Gastrocnemius medialis (tissue), 4 donors: Measurements from ENCODE around the gene TSNAX. TPM values are rescaled to one million over a fixed set of nuclear protein-coding genes. Genes with fewer than 3 reads are reported as not detected.

Experiments used
- ATAC-seq, 2 donors: fragments of 150-250 bp; one replicate each; pipeline ENCODE4 v1.9.1; 2016
- DNase-seq, 2 donors: peaks; one replicate each; pipeline ENCODE4 v3.0.0-alpha.2; 2019
- H3K27ac ChIP-seq, 4 donors: fragments of 200-600 bp; sonication (generic); 1 replicate in 1 of 4; 2 replicates in 3 of 4; pipeline ENCODE4 v1.5.1; 2016 to 2018; ENCODE audit warnings: mild to moderate bottlenecking in 2 of 4, moderate library complexity in 1 of 4
- H3K27me3 ChIP-seq, 3 donors: fragments of 200-600 bp; sonication (generic) in 2 of 3; 1 replicate in 1 of 3; 2 replicates in 2 of 3; pipeline versions ENCODE4 v1.5.1 to v1.6.0; 2016 to 2019; ENCODE audit warnings: mild to moderate bottlenecking in 1 of 3, moderate library complexity in 1 of 3
- H3K36me3 ChIP-seq, 2 donors: fragments of 200-600 bp; sonication (generic) in 1 of 2; one replicate each; pipeline ENCODE4 v1.5.1; 2017 to 2018
- H3K4me1 ChIP-seq, 2 donors: fragments of 200-600 bp; sonication (generic) in 1 of 2; one replicate each; pipeline ENCODE4 v1.5.1; 2016 to 2017; ENCODE audit warnings: mild to moderate bottlenecking in 2 of 2
- H3K4me3 ChIP-seq, 4 donors: fragments of 200-600 bp; sonication (generic) in 3 of 4; 1 replicate in 1 of 4; 2 replicates in 3 of 4; pipeline ENCODE4 v1.5.1; 2016 to 2019; ENCODE audit warnings: mild to moderate bottlenecking in 2 of 4
- H3K9me3 ChIP-seq, 3 donors: fragments of 200-600 bp; sonication (generic) in 2 of 3; 1 replicate in 1 of 3; 2 replicates in 2 of 3; pipeline ENCODE4 v1.5.1; 2016 to 2019
- CTCF ChIP-seq, 5 experiments: fragments of 450-650 bp in 3 of 5; fragments of 200-600 bp in 2 of 5; sonication (generic) in 2 of 5; IDR thresholded peaks in 4 of 5; conservative IDR thresholded peaks in 1 of 5; 1 replicate in 4 of 5; 2 replicates in 1 of 5; pipeline ENCODE4 v1.5.1; 2016 to 2019; ENCODE audit warnings: antibody characterized with exemption in 5 of 5, mild to moderate bottlenecking in 3 of 5, moderate library complexity in 3 of 5
- POLR2A ChIP-seq, 2 donors: fragments of 450-650 bp; IDR thresholded peaks; one replicate each; pipeline ENCODE4 v1.6.1; 2017; ENCODE audit warnings: antibody characterized with exemption in 2 of 2, mild to moderate bottlenecking in 2 of 2, moderate library complexity in 2 of 2
- in situ Hi-C, 4 donors: fragments of 200-750 bp; cut with MboI; loops; one replicate each; pipeline versions ENCODE4 v1.15.0 to v1.8.0; 2017; ENCODE audit warnings: low sequenced_read_pairs in 4 of 4
- intact Hi-C: fragments of 100-400 bp; cut with DNase I; formaldehyde crosslinking; loops from one replicate; pipeline ENCODE4 v1.15.1; 2023; ENCODE audit warnings: low total_unique reads
- total RNA-seq, 4 donors: library from RNA; depleted of rRNA; stranded (reverse); fragments of >200 nt; gene quantifications; one replicate each; pipeline versions ENCODE4 v1.1.0 to v1.2.3, GENCODE V29; 2016

The TSNAX gene
- total RNA-seq, 4 donors from 2014 or later = 47.8 to 84.2 (median 77.8) TPM

GRCh38 chr1:231515748-231516147, 12.7 kb upstream of the TSNAX start:
- intact Hi-C loops (no loop called here), in situ Hi-C loops (no loop called here)
- DNase-seq (no peak), ATAC-seq (peak in 1 of 2 donors; percentile 30)
- Histone ChIP-seq H3K9me3 (no peaks in the 10 kb centered on the region), H3K27ac (peak overlapping the region in 1 of 4 donors; percentile 6), H3K4me1 (peaks cover 0 to 3% of the 10 kb centered on the region in 2 donors), H3K27me3 (no peaks in the 10 kb centered on the region), H3K4me3 (no peak overlapping the region), H3K36me3 (no peaks in the 10 kb centered on the region)
- TF ChIP-seq POLR2A (IDR thresholded peaks at IDR 0.05) (no peak), CTCF (IDR thresholded peaks at IDR 0.05 in 4 of 5, conservative IDR thresholded peaks at IDR 0.05 in 1 of 5) (no peak)

- no peak for DNase-seq
- in situ Hi-C loops (no loop called here), intact Hi-C loops (no loop called here)
- no peak overlapping the region for H3K27ac ChIP-seq
- peaks cover 0 to 3% of the 10 kb centered on the region in 2 donors for H3K4me1 ChIP-seq
- H3K36me3 ChIP-seq = no peaks in the 10 kb centered on the region
- no peaks in the 10 kb centered on the region for H3K27me3 ChIP-seq
- no peaks in the 10 kb centered on the region for H3K9me3 ChIP-seq
- no peak for TF ChIP-seq CTCF (IDR thresholded peaks at IDR 0.05 in 4 of 5, conservative IDR thresholded peaks at IDR 0.05 in 1 of 5)
- no peak for TF ChIP-seq POLR2A (IDR thresholded peaks at IDR 0.05)
- no peak overlapping the region for H3K4me3 ChIP-seq
- no peak for ATAC-seq
These were observed 11.4 kb upstream of the TSNAX start for GRCh38 chr1:231517076-231517475.

GRCh38 chr1:231518485-231519034, 9.9 kb upstream of the TSNAX start:
- H3K9me3 ChIP-seq = no peaks in the 10 kb centered on the region
- in situ Hi-C loops = no loop called here

GRCh38 chr1:231519166-231519565, 9.3 kb upstream of the TSNAX start:
- no peak for DNase-seq
- no peaks in the 10 kb centered on the region for H3K36me3 ChIP-seq
- no peak overlapping the region for H3K27ac ChIP-seq
- TF ChIP-seq CTCF (IDR thresholded peaks at IDR 0.05 in 4 of 5, conservative IDR thresholded peaks at IDR 0.05 in 1 of 5) (no peak), POLR2A (IDR thresholded peaks at IDR 0.05) (no peak)
- intact Hi-C loops = no loop called here
- ATAC-seq = no peak
- H3K4me3 ChIP-seq = no peak overlapping the region
- no peaks in the 10 kb centered on the region for H3K27me3 ChIP-seq
- no peaks in the 10 kb centered on the region for H3K9me3 ChIP-seq
- H3K4me1 ChIP-seq = no peaks in the 10 kb centered on the region
- in situ Hi-C loops = no loop called here

More at GRCh38 chr1:231518485-231519034, 9.9 kb upstream of the TSNAX start:
- H3K27ac ChIP-seq = no peak overlapping the region
- TF ChIP-seq POLR2A (IDR thresholded peaks at IDR 0.05) (no peak), CTCF (IDR thresholded peaks at IDR 0.05 in 4 of 5, conservative IDR thresholded peaks at IDR 0.05 in 1 of 5) (no peak)
- no peak overlapping the region for H3K4me3 ChIP-seq
- H3K4me1 ChIP-seq = no peaks in the 10 kb centered on the region
- ATAC-seq (peak in 1 of 2 donors; percentile 51), DNase-seq (no peak)
- H3K27me3 ChIP-seq = no peaks in the 10 kb centered on the region
- H3K36me3 ChIP-seq = no peaks in the 10 kb centered on the region
- intact Hi-C loops = no loop called here

GRCh38 chr1:231522038-231522437, 6.4 kb upstream of the TSNAX start:
- ATAC-seq (no peak), DNase-seq (no peak)
- no peaks in the 10 kb centered on the region for H3K9me3 ChIP-seq
- intact Hi-C loops = no loop called here
- H3K4me1 ChIP-seq = peaks cover 0 to under 1% of the 10 kb centered on the region in 2 donors
- no peaks in the 10 kb centered on the region for H3K27me3 ChIP-seq
- H3K36me3 ChIP-seq = no peaks in the 10 kb centered on the region
- TF ChIP-seq CTCF (IDR thresholded peaks at IDR 0.05 in 4 of 5, conservative IDR thresholded peaks at IDR 0.05 in 1 of 5) (no peak), POLR2A (IDR thresholded peaks at IDR 0.05) (no peak)
- in situ Hi-C loops = loop anchor here in 1 of 4 donors (10.0 kb wide), 1 partner anchor 97 kb away; the partner anchor contains the start of gene EGLN1
- no peak overlapping the region for H3K27ac ChIP-seq
- no peak overlapping the region for H3K4me3 ChIP-seq
